ENCODE data around the gene WNT3. TPM values are rescaled to one million over a fixed set of nuclear protein-coding genes. Genes with fewer than 3 reads are reported as not detected.
"Not testable (repeated sequence)": the region's sequence is repeated elsewhere in the genome, so short reads cannot be mapped to it uniquely, and the experiment has no call there.

The WNT3 gene
- total RNA-seq, 2 experiments from 2014 or later: 4.9 to 5.1 TPM

DNA sequence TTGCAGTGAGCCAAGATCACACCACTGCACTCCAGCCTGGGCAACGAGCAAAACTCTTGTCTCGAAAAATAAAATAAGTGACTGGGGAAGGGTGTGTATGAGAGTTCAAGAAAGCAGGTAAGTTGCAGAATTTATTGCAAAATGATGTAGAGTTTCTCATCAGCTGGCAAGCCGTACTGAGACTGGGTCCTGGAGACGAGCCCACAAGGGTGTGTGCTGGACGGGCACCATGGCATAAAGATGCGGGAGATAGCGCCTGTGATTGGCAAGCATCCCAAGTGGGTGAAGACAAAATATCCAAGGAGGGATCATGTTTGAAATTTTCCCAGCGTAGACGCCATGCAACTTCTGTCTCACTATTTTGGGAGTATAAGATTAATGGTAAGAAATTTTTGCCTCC is 59.4 kb downstream of the WNT3 start:
- intact Hi-C loops (cut with micrococcal nuclease; ENCODE audit: unreplicated experiment): no loop called here
- Histone ChIP-seq H3K9me2 (ENCODE audit: insufficient read depth, low read length) (no peaks in the 10 kb centered on the region), H3K36me3 (ENCODE audit: insufficient read depth, low read length) (peaks cover 50% of the 10 kb centered on the region), H3K79me2 (ENCODE audit: insufficient read depth, low read depth, low read length) (no peaks in the 10 kb centered on the region), H2AFZ (ENCODE audit: low read length) (no peak overlapping the region), H3K4me2 (ENCODE audit: low read length) (no peak overlapping the region), H3K4me3 (ENCODE audit: low read depth, low read length, poor library complexity, severe bottlenecking) (no peak overlapping the region), H3K9me3 (ENCODE audit: low read length) (no peaks in the 10 kb centered on the region), H4K20me1 (ENCODE audit: insufficient read depth, low read length) (no peaks in the 10 kb centered on the region), H3K4me1 (ENCODE audit: insufficient read depth, low read length, poor library complexity, severe bottlenecking) (peaks cover 5% of the 10 kb centered on the region), H3K27ac (ENCODE audit: low read depth, low read length, poor library complexity, severe bottlenecking) (no peak overlapping the region)
- no TSS peak for BruUV-seq (replicated peaks)
- CTCF ChIA-PET (ENCODE audit: unreplicated experiment): no interaction called here
- no peak for DNase-seq (ENCODE audit: low spot score)
- TF ChIP-seq, protein P1, sequence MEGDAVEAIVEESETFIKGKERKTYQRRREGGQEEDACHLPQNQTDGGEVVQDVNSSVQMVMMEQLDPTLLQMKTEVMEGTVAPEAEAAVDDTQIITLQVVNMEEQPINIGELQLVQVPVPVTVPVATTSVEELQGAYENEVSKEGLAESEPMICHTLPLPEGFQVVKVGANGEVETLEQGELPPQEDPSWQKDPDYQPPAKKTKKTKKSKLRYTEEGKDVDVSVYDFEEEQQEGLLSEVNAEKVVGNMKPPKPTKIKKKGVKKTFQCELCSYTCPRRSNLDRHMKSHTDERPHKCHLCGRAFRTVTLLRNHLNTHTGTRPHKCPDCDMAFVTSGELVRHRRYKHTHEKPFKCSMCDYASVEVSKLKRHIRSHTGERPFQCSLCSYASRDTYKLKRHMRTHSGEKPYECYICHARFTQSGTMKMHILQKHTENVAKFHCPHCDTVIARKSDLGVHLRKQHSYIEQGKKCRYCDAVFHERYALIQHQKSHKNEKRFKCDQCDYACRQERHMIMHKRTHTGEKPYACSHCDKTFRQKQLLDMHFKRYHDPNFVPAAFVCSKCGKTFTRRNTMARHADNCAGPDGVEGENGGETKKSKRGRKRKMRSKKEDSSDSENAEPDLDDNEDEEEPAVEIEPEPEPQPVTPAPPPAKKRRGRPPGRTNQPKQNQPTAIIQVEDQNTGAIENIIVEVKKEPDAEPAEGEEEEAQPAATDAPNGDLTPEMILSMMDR (conservative IDR thresholded peaks at IDR 0.05; ENCODE audit: low read length): no peak
- TF ChIP-seq EZH2phosphoT487 (IDR thresholded peaks at IDR 0.05; ENCODE audit: borderline replicate concordance, low read depth, low read length): no peak
- POLR2A ChIA-PET: no interaction called here

- no peak overlapping the region for H2AFZ ChIP-seq (ENCODE audit: low read length)
- H3K9me2 ChIP-seq (ENCODE audit: insufficient read depth, low read length): no peaks in the 10 kb centered on the region
- no peak for DNase-seq (ENCODE audit: low spot score)
- TF ChIP-seq EZH2phosphoT487 (IDR thresholded peaks at IDR 0.05; ENCODE audit: borderline replicate concordance, low read depth, low read length): no peak
- TF ChIP-seq, protein P1 (conservative IDR thresholded peaks at IDR 0.05; ENCODE audit: low read length): no peak
- no TSS peak for BruUV-seq (replicated peaks)
- intact Hi-C loops (cut with micrococcal nuclease; ENCODE audit: unreplicated experiment): no loop called here
- ChIA-PET POLR2A (interaction anchor here (1.4 kb wide), 1 partner anchor 23 kb away, joined by 3 read pairs; no protein-coding TSS in a partner anchor), CTCF (ENCODE audit: unreplicated experiment) (no interaction called here)
- H3K4me2 ChIP-seq (ENCODE audit: low read length): no peak overlapping the region
- no peaks in the 10 kb centered on the region for H3K9me3 ChIP-seq (ENCODE audit: low read length)
- no peak overlapping the region for H3K4me3 ChIP-seq (ENCODE audit: low read depth, low read length, poor library complexity, severe bottlenecking)
- peaks cover 5% of the 10 kb centered on the region for H3K4me1 ChIP-seq (ENCODE audit: insufficient read depth, low read length, poor library complexity, severe bottlenecking)
- no peaks in the 10 kb centered on the region for H3K79me2 ChIP-seq (ENCODE audit: insufficient read depth, low read depth, low read length)
- no peaks in the 10 kb centered on the region for H4K20me1 ChIP-seq (ENCODE audit: insufficient read depth, low read length)
- no peak overlapping the region for H3K27ac ChIP-seq (ENCODE audit: low read depth, low read length, poor library complexity, severe bottlenecking)
- peaks cover 55% of the 10 kb centered on the region for H3K36me3 ChIP-seq (ENCODE audit: insufficient read depth, low read length)
Observed at GRCh38 chr17:46758614-46759013, 59.9 kb downstream of the WNT3 start.

GRCh38 chr17:46757588-46757987 is 60.9 kb downstream of the WNT3 start:
- POLR2A ChIA-PET: interaction anchor here (1.4 kb wide), 1 partner anchor 22 kb away, joined by 3 read pairs; no protein-coding TSS in a partner anchor
- BruUV-seq (replicated peaks); CTCF ChIA-PET (ENCODE audit: unreplicated experiment): not testable (repeated sequence)

More at GRCh38 chr17:46757588-46757987, 60.9 kb downstream of the WNT3 start:
- H3K79me2 ChIP-seq (ENCODE audit: insufficient read depth, low read depth, low read length); H3K4me2 ChIP-seq (ENCODE audit: low read length); H3K9me3 ChIP-seq (ENCODE audit: low read length); H3K27ac ChIP-seq (ENCODE audit: low read depth, low read length, poor library complexity, severe bottlenecking); H2AFZ ChIP-seq (ENCODE audit: low read length); H4K20me1 ChIP-seq (ENCODE audit: insufficient read depth, low read length); H3K9me2 ChIP-seq (ENCODE audit: insufficient read depth, low read length); H3K4me1 ChIP-seq (ENCODE audit: insufficient read depth, low read length, poor library complexity, severe bottlenecking); H3K4me3 ChIP-seq (ENCODE audit: low read depth, low read length, poor library complexity, severe bottlenecking); intact Hi-C loops (cut with micrococcal nuclease; ENCODE audit: unreplicated experiment); DNase-seq (ENCODE audit: low spot score): not testable (repeated sequence)
- H3K36me3 ChIP-seq (ENCODE audit: insufficient read depth, low read length): peaks cover 58% of the 10 kb centered on the region
